ENCODE measurements around the gene TM4SF4.

The TM4SF4 gene

DNA sequence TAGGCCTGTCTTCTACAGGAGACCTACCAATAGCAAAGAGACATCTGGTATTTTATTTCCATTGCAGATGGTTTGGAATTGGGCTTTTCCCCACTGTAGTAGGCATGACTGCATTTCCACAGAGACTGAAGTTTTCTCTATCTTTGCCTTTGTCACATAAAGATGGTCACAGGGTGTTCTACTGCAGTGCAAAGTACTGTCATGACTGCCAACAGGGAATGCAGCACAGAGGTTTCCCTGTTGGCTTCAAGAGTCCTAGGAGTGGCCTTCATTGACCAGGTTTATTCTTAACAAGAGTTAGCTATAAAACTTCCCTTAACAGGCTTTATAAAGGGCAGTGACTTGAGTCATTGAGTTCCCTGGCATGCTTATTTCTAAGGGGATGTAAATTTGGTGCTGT lies 36.8 kb upstream of the TM4SF4 start:
- H3K9ac ChIP-seq (ENCODE audit: low read depth, low read length, poor library complexity): no peak overlapping the region
- H2BK12ac ChIP-seq (ENCODE audit: low read length): no peak overlapping the region
- no peaks in the 10 kb centered on the region for H3K36me3 ChIP-seq (replicated peaks in 1 of 2; ENCODE audit: control insufficient read depth in 2 of 2, insufficient read depth in 2 of 2, low read length in 2 of 2)
- H2AFZ ChIP-seq (ENCODE audit: low read length): no peak overlapping the region
- no peak overlapping the region for H4K91ac ChIP-seq (ENCODE audit: low read depth, low read length, poor library complexity)
- no peak overlapping the region for H3K18ac ChIP-seq (ENCODE audit: low read length)
- H3K27me3 ChIP-seq (ENCODE audit: control insufficient read depth in 3 of 3, insufficient read depth in 3 of 3, low read depth in 1 of 3, low read length in 3 of 3): no peaks in the 10 kb centered on the region
- no peak overlapping the region for H2BK15ac ChIP-seq (ENCODE audit: low read length)
- no peak overlapping the region for H3K27ac ChIP-seq (replicated peaks; ENCODE audit: low read length)
- no peak overlapping the region for H3K4me2 ChIP-seq (ENCODE audit: insufficient read depth, low read length, poor library complexity, severe bottlenecking)
- peaks cover 0 to 2% of the 10 kb centered on the region in 2 donors for H3K9me3 ChIP-seq (replicated peaks in 1 of 2; ENCODE audit: control insufficient read depth in 2 of 2, insufficient read depth in 1 of 2, low read depth in 1 of 2, low read length in 2 of 2)
- no peak overlapping the region for H2BK5ac ChIP-seq (ENCODE audit: low read length)
- no peak overlapping the region for H3K14ac ChIP-seq (ENCODE audit: low read length)
- no peak overlapping the region for H3K23ac ChIP-seq (ENCODE audit: low read depth, low read length, poor library complexity)
- H3K4me1 ChIP-seq (ENCODE audit: control insufficient read depth in 2 of 2, insufficient read depth in 1 of 2, low read depth in 1 of 2, low read length in 2 of 2): no peaks in the 10 kb centered on the region
- no peak overlapping the region for H3K4me3 ChIP-seq (ENCODE audit: low read length in 2 of 2)
- H2BK120ac ChIP-seq (ENCODE audit: low read depth, low read length): no peak overlapping the region
- H4K8ac ChIP-seq (ENCODE audit: low read depth, low read length): no peak overlapping the region
- no peaks in the 10 kb centered on the region for H3K79me1 ChIP-seq (ENCODE audit: low read depth, low read length)
- DNase-seq (ENCODE audit: low spot score): no peak
- H2AK5ac ChIP-seq (ENCODE audit: low read depth, low read length): no peak overlapping the region
- H3K4ac ChIP-seq (ENCODE audit: low read length): no peak overlapping the region

DNA sequence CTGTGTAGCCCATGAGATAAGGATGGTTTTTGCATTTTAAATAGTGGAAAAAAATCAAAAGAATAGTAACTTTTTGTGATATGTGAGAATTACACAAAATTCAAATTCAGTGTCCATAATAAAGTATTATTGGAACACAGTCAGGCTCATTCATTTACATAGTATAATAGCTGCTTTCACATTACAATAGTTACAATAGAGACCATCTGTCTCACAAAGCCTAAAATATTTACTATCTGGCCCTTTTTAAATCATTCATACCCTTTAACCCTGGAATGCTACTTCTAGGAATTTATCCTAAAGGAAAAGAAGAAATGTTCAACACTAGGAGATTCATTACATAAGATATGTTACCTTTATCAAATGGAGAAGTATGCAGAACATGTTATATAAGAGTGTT lies 35.5 kb upstream of the TM4SF4 start:
- Histone ChIP-seq H3K4me3 (ENCODE audit: low read length in 2 of 2) (no peak overlapping the region), H4K8ac (ENCODE audit: low read depth, low read length) (no peak overlapping the region), H3K4ac (ENCODE audit: low read length) (no peak overlapping the region), H2BK15ac (ENCODE audit: low read length) (no peak overlapping the region), H4K91ac (ENCODE audit: low read depth, low read length, poor library complexity) (no peak overlapping the region), H2AK5ac (ENCODE audit: low read depth, low read length) (no peak overlapping the region), H3K9ac (ENCODE audit: low read depth, low read length, poor library complexity) (no peak overlapping the region), H2AFZ (ENCODE audit: low read length) (no peak overlapping the region), H3K23ac (ENCODE audit: low read depth, low read length, poor library complexity) (no peak overlapping the region), H3K14ac (ENCODE audit: low read length) (no peak overlapping the region), H2BK120ac (ENCODE audit: low read depth, low read length) (no peak overlapping the region), H3K9me3 (replicated peaks in 1 of 2; ENCODE audit: control insufficient read depth in 2 of 2, insufficient read depth in 1 of 2, low read depth in 1 of 2, low read length in 2 of 2) (peaks cover 0 to 2% of the 10 kb centered on the region in 2 donors), H3K27ac (replicated peaks; ENCODE audit: low read length) (no peak overlapping the region), H2BK12ac (ENCODE audit: low read length) (no peak overlapping the region), H3K36me3 (replicated peaks in 1 of 2; ENCODE audit: control insufficient read depth in 2 of 2, insufficient read depth in 2 of 2, low read length in 2 of 2) (peaks cover 0 to 2% of the 10 kb centered on the region in 2 donors), H3K4me2 (ENCODE audit: insufficient read depth, low read length, poor library complexity, severe bottlenecking) (no peak overlapping the region), H3K4me1 (ENCODE audit: control insufficient read depth in 2 of 2, insufficient read depth in 1 of 2, low read depth in 1 of 2, low read length in 2 of 2) (no peaks in the 10 kb centered on the region), H2BK5ac (ENCODE audit: low read length) (no peak overlapping the region), H3K18ac (ENCODE audit: low read length) (no peak overlapping the region), H3K79me1 (ENCODE audit: low read depth, low read length) (no peaks in the 10 kb centered on the region), H3K27me3 (ENCODE audit: control insufficient read depth in 3 of 3, insufficient read depth in 3 of 3, low read depth in 1 of 3, low read length in 3 of 3) (no peaks in the 10 kb centered on the region)
- no peak for DNase-seq (ENCODE audit: low spot score)

DNA sequence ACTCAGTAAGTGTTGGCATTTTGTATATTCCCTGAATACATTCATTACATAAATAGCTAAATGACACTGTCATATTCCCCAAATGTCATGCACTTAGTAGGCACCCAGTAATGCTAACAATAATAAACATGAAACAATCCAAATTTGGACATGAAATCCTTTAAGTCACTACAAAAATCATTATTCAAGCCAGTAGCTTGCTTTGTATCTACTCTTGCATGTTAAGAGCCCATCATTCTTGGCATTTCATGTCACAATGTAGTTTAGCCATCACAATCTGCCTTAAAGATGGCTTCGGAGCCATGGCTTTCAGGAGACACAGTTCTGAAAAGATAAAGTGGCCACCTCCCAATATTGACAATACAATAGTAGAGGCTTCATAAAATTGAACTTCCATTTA lies 32.9 kb upstream of the TM4SF4 start:
- no peak overlapping the region for H4K8ac ChIP-seq (ENCODE audit: low read depth, low read length)
- no peak overlapping the region for H3K4me2 ChIP-seq (ENCODE audit: insufficient read depth, low read length, poor library complexity, severe bottlenecking)
- peaks cover 0 to 2% of the 10 kb centered on the region in 2 donors for H3K36me3 ChIP-seq (replicated peaks in 1 of 2; ENCODE audit: control insufficient read depth in 2 of 2, insufficient read depth in 2 of 2, low read length in 2 of 2)
- no peak overlapping the region for H2BK12ac ChIP-seq (ENCODE audit: low read length)
- no peak overlapping the region for H3K27ac ChIP-seq (replicated peaks; ENCODE audit: low read length)
- H3K4me3 ChIP-seq (ENCODE audit: low read length in 2 of 2): no peak overlapping the region
- H3K23ac ChIP-seq (ENCODE audit: low read depth, low read length, poor library complexity): no peak overlapping the region
- no peaks in the 10 kb centered on the region for H3K4me1 ChIP-seq (ENCODE audit: control insufficient read depth in 2 of 2, insufficient read depth in 1 of 2, low read depth in 1 of 2, low read length in 2 of 2)
- H3K79me1 ChIP-seq (ENCODE audit: low read depth, low read length): no peaks in the 10 kb centered on the region
- no peak overlapping the region for H2BK120ac ChIP-seq (ENCODE audit: low read depth, low read length)
- DNase-seq (ENCODE audit: low spot score): no peak
- no peak overlapping the region for H3K9ac ChIP-seq (ENCODE audit: low read depth, low read length, poor library complexity)
- H4K91ac ChIP-seq (ENCODE audit: low read depth, low read length, poor library complexity): no peak overlapping the region
- no peak overlapping the region for H2BK5ac ChIP-seq (ENCODE audit: low read length)
- no peak overlapping the region for H3K18ac ChIP-seq (ENCODE audit: low read length)
- no CpG with 5 or more reads among the region's 1 CpG for WGBS, 2 donors (ENCODE audit: extremely low coverage in 2 of 2, insufficient read length in 2 of 2, insufficient replicate concordance in 1 of 2)
- no peak overlapping the region for H2BK15ac ChIP-seq (ENCODE audit: low read length)
- no peak overlapping the region for H2AK5ac ChIP-seq (ENCODE audit: low read depth, low read length)
- no peaks in the 10 kb centered on the region for H3K27me3 ChIP-seq (ENCODE audit: control insufficient read depth in 3 of 3, insufficient read depth in 3 of 3, low read depth in 1 of 3, low read length in 3 of 3)
- H3K9me3 ChIP-seq (replicated peaks in 1 of 2; ENCODE audit: control insufficient read depth in 2 of 2, insufficient read depth in 1 of 2, low read depth in 1 of 2, low read length in 2 of 2): no peaks in the 10 kb centered on the region
- H3K4ac ChIP-seq (ENCODE audit: low read length): no peak overlapping the region
- no peak overlapping the region for H2AFZ ChIP-seq (ENCODE audit: low read length)
- H3K14ac ChIP-seq (ENCODE audit: low read length): no peak overlapping the region

DNA sequence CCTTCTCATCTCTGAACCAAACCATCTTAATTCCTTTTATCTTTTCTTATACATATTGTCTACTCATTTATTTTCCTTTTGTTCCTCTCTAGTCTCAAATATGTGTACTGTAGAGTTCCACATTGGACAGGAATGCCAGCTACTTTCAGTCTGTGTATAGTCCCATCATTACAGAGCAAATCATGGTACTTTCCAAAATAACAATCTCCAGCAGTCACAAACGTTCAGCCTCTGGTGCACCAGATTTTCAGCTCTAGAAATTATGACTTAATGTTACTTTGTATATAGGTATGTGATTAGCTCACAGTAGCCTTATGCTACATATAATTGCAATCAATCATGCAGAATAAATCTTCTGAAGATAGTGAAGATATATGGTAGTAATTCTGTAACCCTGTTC lies 32.5 kb upstream of the TM4SF4 start:
- no peak overlapping the region for H2BK120ac ChIP-seq (ENCODE audit: low read depth, low read length)
- no peaks in the 10 kb centered on the region for H3K27me3 ChIP-seq (ENCODE audit: control insufficient read depth in 3 of 3, insufficient read depth in 3 of 3, low read depth in 1 of 3, low read length in 3 of 3)
- H3K4ac ChIP-seq (ENCODE audit: low read length): no peak overlapping the region
- WGBS, 2 donors (ENCODE audit: extremely low coverage in 2 of 2, insufficient read length in 2 of 2, insufficient replicate concordance in 1 of 2): no CpG with 5 or more reads among the region's 1 CpG
- no peak overlapping the region for H3K18ac ChIP-seq (ENCODE audit: low read length)
- no peak overlapping the region for H3K4me3 ChIP-seq (ENCODE audit: low read length in 2 of 2)
- DNase-seq (ENCODE audit: low spot score): no peak
- no peaks in the 10 kb centered on the region for H3K9me3 ChIP-seq (replicated peaks in 1 of 2; ENCODE audit: control insufficient read depth in 2 of 2, insufficient read depth in 1 of 2, low read depth in 1 of 2, low read length in 2 of 2)
- H3K36me3 ChIP-seq (replicated peaks in 1 of 2; ENCODE audit: control insufficient read depth in 2 of 2, insufficient read depth in 2 of 2, low read length in 2 of 2): peaks cover 0 to 2% of the 10 kb centered on the region in 2 donors
- no peak overlapping the region for H3K23ac ChIP-seq (ENCODE audit: low read depth, low read length, poor library complexity)
- no peak overlapping the region for H3K27ac ChIP-seq (replicated peaks; ENCODE audit: low read length)
- no peak overlapping the region for H2BK5ac ChIP-seq (ENCODE audit: low read length)
- no peak overlapping the region for H4K8ac ChIP-seq (ENCODE audit: low read depth, low read length)
- no peak overlapping the region for H3K9ac ChIP-seq (ENCODE audit: low read depth, low read length, poor library complexity)
- no peak overlapping the region for H4K91ac ChIP-seq (ENCODE audit: low read depth, low read length, poor library complexity)
- H2AK5ac ChIP-seq (ENCODE audit: low read depth, low read length): no peak overlapping the region
- H2BK15ac ChIP-seq (ENCODE audit: low read length): no peak overlapping the region
- no peak overlapping the region for H2AFZ ChIP-seq (ENCODE audit: low read length)
- H3K14ac ChIP-seq (ENCODE audit: low read length): no peak overlapping the region
- no peaks in the 10 kb centered on the region for H3K4me1 ChIP-seq (ENCODE audit: control insufficient read depth in 2 of 2, insufficient read depth in 1 of 2, low read depth in 1 of 2, low read length in 2 of 2)
- H3K4me2 ChIP-seq (ENCODE audit: insufficient read depth, low read length, poor library complexity, severe bottlenecking): no peak overlapping the region
- no peaks in the 10 kb centered on the region for H3K79me1 ChIP-seq (ENCODE audit: low read depth, low read length)
- H2BK12ac ChIP-seq (ENCODE audit: low read length): no peak overlapping the region

All from neuronal stem cell (in vitro differentiated cells).